GM12878 (cell line): ENCODE measurements around the gene BBS2.

Experiments used
- ATF2 ChIP-seq: IDR thresholded peaks from 2 replicates; pipeline ENCODE4 v1.6.1; 2012; ENCODE audit warnings: low read length, inconsistent platforms
- ETV6 ChIP-seq, 2 experiments: fragments of 450-650 bp in 1 of 2; IDR thresholded peaks in 1 of 2; conservative IDR thresholded peaks in 1 of 2; 2 replicates each; pipeline ENCODE4 v1.6.1; 2014; ENCODE audit warnings: antibody characterized with exemption in 1 of 2, borderline replicate concordance in 1 of 2, low read depth in 1 of 2, mild to moderate bottlenecking in 1 of 2, moderate library complexity in 1 of 2
- KDM1A ChIP-seq: fragments of 200-600 bp; sonication (generic); IDR thresholded peaks from 2 replicates; pipeline ENCODE4 v1.6.1; 2016; ENCODE audit warnings: borderline replicate concordance
- NRF1 ChIP-seq: conservative IDR thresholded peaks from 2 replicates; pipeline ENCODE4 v1.6.1; 2011; ENCODE audit warnings: mild to moderate bottlenecking, low read depth, low read length, improper control_type of control experiment
- RFX5 ChIP-seq: IDR thresholded peaks from 2 replicates; pipeline ENCODE4 v1.6.1; 2011; ENCODE audit warnings: low read depth, low read length, improper control_type of control experiment
- SRF ChIP-seq, 2 experiments: IDR thresholded peaks; 2 replicates each; pipeline ENCODE4 v1.6.1; 2011; ENCODE audit warnings: low read depth in 2 of 2, low read length in 2 of 2, mild to moderate bottlenecking in 1 of 2, moderate library complexity in 1 of 2
- STAT1 ChIP-seq: fragments of 450-650 bp; conservative IDR thresholded peaks from 2 replicates; pipeline ENCODE4 v1.6.1; 2014; ENCODE audit warnings: antibody characterized with exemption, mild to moderate bottlenecking
- TBL1XR1 ChIP-seq: IDR thresholded peaks from 2 replicates; pipeline ENCODE4 v1.6.1; 2012; ENCODE audit warnings: low read depth, low read length, improper control_type of control experiment
- TCF12 ChIP-seq: IDR thresholded peaks from 2 replicates; pipeline ENCODE4 v1.6.1; 2011; ENCODE audit warnings: low read depth, mild to moderate bottlenecking, low read length
- USF1 ChIP-seq: IDR thresholded peaks from 2 replicates; pipeline ENCODE4 v1.6.1; 2011; ENCODE audit warnings: borderline replicate concordance, low read depth, mild to moderate bottlenecking, moderate library complexity, mixed read lengths, low read length; ENCODE audit not compliant: insufficient read depth; ENCODE audit errors: extremely low read length
- ZNF24 ChIP-seq: fragments of 450-650 bp; IDR thresholded peaks from 2 replicates; pipeline ENCODE4 v1.6.1; 2017; ENCODE audit warnings: antibody characterized with exemption, mild to moderate bottlenecking
- TF ChIP-seq, protein P1 (sequence below): IDR thresholded peaks from 2 replicates; pipeline ENCODE4 v1.6.1; 2011; ENCODE audit warnings: low read depth, mild to moderate bottlenecking, low read length, moderate library complexity, borderline replicate concordance; ENCODE audit errors: extremely low read depth
- TF ChIP-seq, protein P2 (sequence below), 3 experiments: IDR thresholded peaks in 2 of 3; conservative IDR thresholded peaks in 1 of 3; 2 replicates each; pipeline ENCODE4 v1.5.1; 2011; ENCODE audit warnings: low read depth in 3 of 3, low read length in 3 of 3, mild to moderate bottlenecking in 3 of 3, control low read depth in 2 of 3, moderate library complexity in 2 of 3, inconsistent platforms in 1 of 3, mixed read lengths in 1 of 3; ENCODE audit not compliant: control insufficient read depth in 2 of 3, insufficient read depth in 1 of 3; ENCODE audit errors: extremely low read depth in 1 of 3
- TF ChIP-seq, protein P3 (sequence below): fragments of 450-650 bp; formaldehyde crosslinking; IDR thresholded peaks from 2 replicates; pipeline ENCODE4 v1.5.0; 2022; ENCODE audit warnings: mild to moderate bottlenecking, missing genetic modification characterization

DNA sequence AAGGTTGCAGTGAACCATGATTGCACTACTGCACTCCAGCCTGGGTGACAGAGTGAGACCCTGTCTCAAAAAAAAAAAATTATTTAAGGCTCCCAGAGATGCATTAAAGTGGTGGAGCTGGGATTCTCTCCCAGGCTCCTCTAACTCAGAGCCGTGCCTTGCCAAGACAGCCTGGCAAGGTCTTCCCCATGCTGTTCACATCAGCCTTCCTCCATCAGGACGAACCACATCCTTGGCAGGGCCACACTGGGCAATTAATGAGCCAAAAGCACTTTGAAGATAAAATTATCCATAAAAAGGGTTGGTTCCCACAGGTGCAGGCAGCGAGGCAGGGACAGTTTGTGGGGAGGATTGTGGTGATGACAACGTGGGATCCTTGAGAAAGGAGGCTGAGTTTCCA lies 19.8 kb upstream of the BBS2 start:
- TF ChIP-seq RFX5 (no peak), ZNF24 (no peak), NRF1 (no peak), STAT1 (no peak), SRF (IDR thresholded peaks at IDR 0.05; ENCODE audit: low read depth in 2 of 2, low read length in 2 of 2) (no peak), KDM1A (no peak), ATF2 (no peak), ETV6 (conservative IDR thresholded peaks at IDR 0.05 in 1 of 2, IDR thresholded peaks at IDR 0.05 in 1 of 2; ENCODE audit: borderline replicate concordance in 1 of 2, low read depth in 1 of 2) (no peak), USF1 (no peak), TCF12 (no peak), TBL1XR1 (no peak)
- TF ChIP-seq, protein P1, sequence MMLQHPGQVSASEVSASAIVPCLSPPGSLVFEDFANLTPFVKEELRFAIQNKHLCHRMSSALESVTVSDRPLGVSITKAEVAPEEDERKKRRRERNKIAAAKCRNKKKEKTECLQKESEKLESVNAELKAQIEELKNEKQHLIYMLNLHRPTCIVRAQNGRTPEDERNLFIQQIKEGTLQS = no peak
- TF ChIP-seq, protein P2, sequence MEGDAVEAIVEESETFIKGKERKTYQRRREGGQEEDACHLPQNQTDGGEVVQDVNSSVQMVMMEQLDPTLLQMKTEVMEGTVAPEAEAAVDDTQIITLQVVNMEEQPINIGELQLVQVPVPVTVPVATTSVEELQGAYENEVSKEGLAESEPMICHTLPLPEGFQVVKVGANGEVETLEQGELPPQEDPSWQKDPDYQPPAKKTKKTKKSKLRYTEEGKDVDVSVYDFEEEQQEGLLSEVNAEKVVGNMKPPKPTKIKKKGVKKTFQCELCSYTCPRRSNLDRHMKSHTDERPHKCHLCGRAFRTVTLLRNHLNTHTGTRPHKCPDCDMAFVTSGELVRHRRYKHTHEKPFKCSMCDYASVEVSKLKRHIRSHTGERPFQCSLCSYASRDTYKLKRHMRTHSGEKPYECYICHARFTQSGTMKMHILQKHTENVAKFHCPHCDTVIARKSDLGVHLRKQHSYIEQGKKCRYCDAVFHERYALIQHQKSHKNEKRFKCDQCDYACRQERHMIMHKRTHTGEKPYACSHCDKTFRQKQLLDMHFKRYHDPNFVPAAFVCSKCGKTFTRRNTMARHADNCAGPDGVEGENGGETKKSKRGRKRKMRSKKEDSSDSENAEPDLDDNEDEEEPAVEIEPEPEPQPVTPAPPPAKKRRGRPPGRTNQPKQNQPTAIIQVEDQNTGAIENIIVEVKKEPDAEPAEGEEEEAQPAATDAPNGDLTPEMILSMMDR (IDR thresholded peaks at IDR 0.05 in 2 of 3, conservative IDR thresholded peaks at IDR 0.05 in 1 of 3; ENCODE audit: control insufficient read depth in 2 of 3, extremely low read depth in 1 of 3, insufficient read depth in 1 of 3, low read depth in 3 of 3, low read length in 3 of 3) = no peak
- TF ChIP-seq, protein P3, sequence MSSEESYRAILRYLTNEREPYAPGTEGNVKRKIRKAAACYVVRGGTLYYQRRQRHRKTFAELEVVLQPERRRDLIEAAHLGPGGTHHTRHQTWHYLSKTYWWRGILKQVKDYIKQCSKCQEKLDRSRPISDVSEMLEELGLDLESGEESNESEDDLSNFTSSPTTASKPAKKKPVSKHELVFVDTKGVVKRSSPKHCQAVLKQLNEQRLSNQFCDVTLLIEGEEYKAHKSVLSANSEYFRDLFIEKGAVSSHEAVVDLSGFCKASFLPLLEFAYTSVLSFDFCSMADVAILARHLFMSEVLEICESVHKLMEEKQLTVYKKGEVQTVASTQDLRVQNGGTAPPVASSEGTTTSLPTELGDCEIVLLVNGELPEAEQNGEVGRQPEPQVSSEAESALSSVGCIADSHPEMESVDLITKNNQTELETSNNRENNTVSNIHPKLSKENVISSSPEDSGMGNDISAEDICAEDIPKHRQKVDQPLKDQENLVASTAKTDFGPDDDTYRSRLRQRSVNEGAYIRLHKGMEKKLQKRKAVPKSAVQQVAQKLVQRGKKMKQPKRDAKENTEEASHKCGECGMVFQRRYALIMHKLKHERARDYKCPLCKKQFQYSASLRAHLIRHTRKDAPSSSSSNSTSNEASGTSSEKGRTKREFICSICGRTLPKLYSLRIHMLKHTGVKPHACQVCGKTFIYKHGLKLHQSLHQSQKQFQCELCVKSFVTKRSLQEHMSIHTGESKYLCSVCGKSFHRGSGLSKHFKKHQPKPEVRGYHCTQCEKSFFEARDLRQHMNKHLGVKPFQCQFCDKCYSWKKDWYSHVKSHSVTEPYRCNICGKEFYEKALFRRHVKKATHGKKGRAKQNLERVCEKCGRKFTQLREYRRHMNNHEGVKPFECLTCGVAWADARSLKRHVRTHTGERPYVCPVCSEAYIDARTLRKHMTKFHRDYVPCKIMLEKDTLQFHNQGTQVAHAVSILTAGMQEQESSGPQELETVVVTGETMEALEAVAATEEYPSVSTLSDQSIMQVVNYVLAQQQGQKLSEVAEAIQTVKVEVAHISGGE (CRISPR knock-in tag) = no peak
